Left renal cortex interstitium (tissue), 4 donors: ENCODE measurements around the gene PTPRK. TPM values are rescaled to one million over a fixed set of nuclear protein-coding genes. Genes with fewer than 3 reads are reported as not detected.
"Not testable (repeated sequence)": the region's sequence is repeated elsewhere in the genome, so short reads cannot be mapped to it uniquely, and the experiment has no call there.

Experiments
- DNase-seq, 4 donors: peaks; one replicate each; pipeline ENCODE4 v3.0.0-alpha.2; 2013; ENCODE audit warnings: low read depth in 4 of 4, low spot score in 2 of 4, missing footprints in 1 of 4
- polyA plus RNA-seq, 4 donors: library from polyadenylated mRNA; unstranded; fragments of 120-200 nt; gene quantifications; one replicate each; pipeline ENCODE4 v1.2.1, GENCODE V29; 2013; ENCODE audit not compliant: insufficient read length in 4 of 4

PTPRK gene
- polyA plus RNA-seq, 4 donors = 47.6 to 56.0 (median 49.7) TPM

- no peak for DNase-seq
Measured at GRCh38 chr6:127980996-127981395, 539.4 kb downstream of the PTPRK start.

DNA sequence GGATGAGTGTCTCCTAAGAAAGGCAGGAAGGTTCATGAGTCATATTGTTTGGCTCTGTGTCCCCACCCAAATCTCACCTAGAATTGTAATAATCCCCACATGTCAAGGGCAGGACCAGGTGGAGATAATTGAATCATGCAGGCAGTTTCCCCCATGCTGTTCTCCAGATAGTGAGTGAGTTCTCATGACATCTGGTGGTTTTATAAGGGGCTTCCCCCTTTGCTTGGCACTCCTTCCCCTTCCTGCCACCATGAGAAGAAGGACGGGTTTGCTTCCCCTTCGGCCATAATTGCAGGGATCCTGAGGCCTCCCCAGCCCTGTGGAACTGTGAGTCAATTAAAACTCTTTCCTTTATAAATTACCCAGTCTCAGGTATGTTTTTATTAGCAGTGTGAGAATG lies 542.2 kb downstream of the PTPRK start:
- not testable (repeated sequence) for DNase-seq

GRCh38 chr6:127976796-127977195 lies 543.6 kb downstream of the PTPRK start:
- no peak for DNase-seq

DNA sequence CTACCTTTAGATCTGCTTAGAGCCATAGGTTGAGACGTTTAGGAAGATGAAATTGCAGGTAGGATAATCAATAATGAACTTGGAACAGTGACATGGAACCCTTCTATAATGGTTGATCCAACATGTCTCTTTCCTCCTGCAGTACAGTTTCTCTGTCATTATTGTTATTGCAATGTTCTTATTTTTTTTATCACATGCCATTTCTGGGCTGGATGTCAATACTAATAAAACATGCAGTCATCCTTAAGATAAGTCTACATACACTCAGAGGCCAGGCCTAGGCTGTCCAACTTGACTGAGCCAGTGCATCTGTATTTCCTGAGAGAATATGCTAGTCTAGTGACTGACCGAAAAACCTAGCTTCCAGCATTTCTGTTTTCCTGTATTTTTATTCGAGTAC lies 544.3 kb downstream of the PTPRK start:
- no peak for DNase-seq

- no peak for DNase-seq
Measured at GRCh38 chr6:127972815-127973214, 547.6 kb downstream of the PTPRK start.

- DNase-seq = no peak
Measured at GRCh38 chr6:127971945-127972391, 548.4 kb downstream of the PTPRK start.

DNA sequence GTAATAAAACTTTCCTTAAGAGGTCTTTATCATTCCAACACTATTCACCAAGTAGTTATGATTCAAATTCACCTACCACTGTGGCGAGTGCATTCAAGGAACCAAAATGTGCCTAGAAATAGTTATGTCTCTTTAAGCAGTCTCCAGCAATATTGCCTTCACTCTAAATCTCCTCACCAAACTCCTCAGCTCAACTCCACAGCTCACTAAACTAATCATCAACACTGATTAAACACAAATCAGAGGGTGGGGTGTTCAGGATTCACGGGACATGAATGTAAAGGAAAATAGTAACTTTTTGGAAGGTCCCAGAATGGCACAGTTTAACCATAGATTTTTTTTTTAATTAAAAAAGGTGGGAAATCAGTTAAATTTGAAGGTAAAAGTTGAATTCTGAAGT lies 549.0 kb downstream of the PTPRK start:
- no peak for DNase-seq

DNA sequence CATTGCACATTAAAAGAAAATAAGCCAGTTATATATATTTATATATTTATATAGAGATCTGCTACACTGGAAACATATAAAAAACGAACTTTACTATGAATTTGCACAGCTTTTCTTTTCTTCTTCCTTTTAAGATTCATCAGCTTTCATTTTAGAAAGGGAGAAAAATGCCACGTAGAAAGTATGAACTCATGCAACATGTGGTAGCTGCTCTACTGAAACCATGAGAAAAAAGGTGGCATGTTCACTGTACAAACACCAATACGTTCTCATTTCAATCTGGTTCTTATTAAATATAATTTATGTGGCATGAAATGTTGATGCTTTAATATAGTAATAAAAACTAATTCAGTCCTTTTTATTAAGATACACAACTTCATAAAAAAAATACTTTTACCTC lies 550.7 kb downstream of the PTPRK start:
- no peak for DNase-seq

GRCh38 chr6:127968394-127968793 lies 552.0 kb downstream of the PTPRK start:
- DNase-seq = no peak

- no peak for DNase-seq
Measured at GRCh38 chr6:127967708-127968107, 552.7 kb downstream of the PTPRK start.

- DNase-seq = no peak
Measured at GRCh38 chr6:127966616-127967015, 553.8 kb downstream of the PTPRK start.

DNA sequence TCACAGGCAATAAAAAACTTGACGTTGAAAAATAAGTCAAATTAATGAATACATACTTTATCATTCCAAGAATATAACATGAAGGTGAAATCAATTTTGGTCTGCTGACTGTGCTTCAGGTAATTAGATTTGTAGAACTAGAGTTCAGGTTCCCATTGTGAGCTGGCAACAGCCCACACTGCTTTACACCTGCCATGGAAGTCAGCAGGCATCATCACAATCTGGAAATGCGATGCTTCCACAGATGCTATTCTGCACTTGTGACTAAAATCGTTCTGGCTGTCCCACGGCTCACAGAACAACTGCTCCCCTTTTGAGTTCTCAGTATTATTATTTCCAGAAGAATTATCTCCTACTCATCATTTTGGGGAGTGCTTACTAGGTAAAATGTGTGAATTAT lies 556.9 kb downstream of the PTPRK start:
- DNase-seq = no peak

DNA sequence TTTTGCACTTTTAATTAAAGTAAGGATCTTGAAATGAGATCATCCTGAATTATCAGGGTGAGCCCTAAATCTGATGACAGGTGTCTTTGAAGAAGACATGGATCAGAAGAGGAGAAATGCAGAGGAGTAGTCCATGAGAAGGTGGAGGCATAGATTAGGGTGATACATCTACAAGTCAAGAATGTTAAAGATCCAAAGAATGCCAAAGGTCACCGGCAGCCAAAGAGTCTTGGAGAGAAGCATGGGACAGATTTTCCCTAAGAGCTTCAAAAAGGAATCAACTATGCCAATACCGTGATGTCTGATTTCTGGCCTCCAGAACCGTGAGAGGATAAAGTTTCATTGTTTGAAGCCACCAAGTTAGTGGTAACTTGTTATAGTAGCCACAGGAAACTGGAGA lies 560.5 kb downstream of the PTPRK start:
- no peak for DNase-seq

- no peak for DNase-seq
Measured at GRCh38 chr6:127956956-127957355, 563.4 kb downstream of the PTPRK start.

DNA sequence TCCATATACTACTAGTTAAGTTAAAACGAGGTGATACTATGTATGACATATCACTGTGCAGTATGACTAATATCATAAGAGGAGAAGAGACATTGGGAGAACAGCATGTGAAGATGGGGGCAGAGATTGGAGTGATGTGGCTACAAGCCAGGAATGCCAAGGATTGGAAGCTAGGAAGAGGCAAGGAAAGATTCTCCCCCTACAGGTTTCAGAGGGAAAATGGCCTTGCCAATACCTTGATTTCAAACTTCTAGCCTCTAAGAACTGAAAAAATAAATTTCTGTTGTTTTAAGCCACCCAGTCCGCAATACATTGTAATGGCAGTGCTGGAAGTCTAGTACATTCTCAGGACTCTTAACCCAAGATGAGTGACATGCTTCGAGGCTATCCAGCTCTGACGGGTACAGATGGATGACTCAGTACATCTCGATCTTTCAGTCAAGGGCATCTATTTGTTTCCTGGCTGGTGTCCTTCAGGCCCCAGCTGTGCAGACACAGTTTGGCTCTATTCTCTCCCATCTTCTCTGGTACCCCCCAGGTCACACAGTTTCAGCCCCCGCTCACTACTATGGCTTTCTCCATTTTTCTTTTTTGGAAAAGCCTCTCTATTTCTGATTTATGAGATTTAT lies 564.0 kb downstream of the PTPRK start:
- DNase-seq = no peak

DNA sequence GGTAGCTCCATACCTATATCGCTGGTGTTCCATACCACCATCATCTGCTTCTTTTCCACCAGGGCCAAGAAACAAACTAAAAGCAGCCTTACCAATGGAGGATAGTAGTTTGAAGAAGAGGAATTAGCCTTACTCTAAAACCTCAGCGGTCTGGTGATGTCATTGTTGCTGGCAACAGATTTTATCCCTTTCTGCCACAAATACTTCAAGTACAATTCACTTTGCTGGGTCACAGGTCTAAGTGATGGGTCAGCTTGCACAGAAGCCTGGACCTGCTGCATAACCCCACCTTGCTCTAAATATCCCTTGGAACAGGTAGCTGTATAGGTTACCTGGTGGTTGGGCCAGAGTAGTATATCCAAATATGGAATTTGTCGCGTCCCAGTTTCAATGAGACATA lies 566.3 kb downstream of the PTPRK start:
- no peak for DNase-seq

DNA sequence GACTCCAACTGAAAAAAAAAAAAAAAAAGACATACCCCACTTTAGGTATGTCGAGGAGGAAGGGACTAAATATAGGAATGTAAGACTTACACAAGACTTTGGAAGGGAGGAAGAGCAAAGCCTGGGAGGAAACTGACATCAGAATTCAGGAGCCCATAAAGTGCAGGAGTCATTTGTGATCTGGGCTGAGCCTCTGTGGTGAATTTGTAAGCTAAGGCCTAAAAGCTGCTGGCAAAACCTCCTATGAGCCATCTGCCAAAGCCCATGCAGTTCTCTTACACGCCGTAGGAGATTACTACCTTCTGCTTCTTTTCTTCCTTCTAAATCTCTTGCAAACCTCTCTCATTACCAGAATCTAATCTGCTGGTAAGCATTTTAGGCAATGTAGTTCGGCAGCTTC lies 567.6 kb downstream of the PTPRK start:
- DNase-seq = no peak

DNA sequence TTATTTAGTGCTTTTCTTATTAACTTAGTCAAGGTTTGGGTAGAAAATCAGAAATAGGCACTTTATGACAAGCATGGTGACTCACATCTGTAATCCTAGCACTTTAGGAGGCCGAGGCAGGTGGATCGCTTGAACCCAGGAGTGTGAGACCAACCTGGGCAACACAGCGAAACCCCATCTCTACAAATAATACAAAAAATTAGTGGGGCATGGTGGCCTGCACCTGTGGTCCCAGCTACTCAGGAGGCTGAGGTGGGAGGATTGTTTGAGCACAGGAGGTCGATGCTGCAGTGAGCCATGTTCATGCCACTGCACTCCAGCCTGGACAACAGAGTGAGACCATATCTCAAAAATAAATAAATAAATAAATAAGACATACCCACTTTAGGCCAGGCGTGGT lies 568.2 kb downstream of the PTPRK start:
- no peak for DNase-seq

DNA sequence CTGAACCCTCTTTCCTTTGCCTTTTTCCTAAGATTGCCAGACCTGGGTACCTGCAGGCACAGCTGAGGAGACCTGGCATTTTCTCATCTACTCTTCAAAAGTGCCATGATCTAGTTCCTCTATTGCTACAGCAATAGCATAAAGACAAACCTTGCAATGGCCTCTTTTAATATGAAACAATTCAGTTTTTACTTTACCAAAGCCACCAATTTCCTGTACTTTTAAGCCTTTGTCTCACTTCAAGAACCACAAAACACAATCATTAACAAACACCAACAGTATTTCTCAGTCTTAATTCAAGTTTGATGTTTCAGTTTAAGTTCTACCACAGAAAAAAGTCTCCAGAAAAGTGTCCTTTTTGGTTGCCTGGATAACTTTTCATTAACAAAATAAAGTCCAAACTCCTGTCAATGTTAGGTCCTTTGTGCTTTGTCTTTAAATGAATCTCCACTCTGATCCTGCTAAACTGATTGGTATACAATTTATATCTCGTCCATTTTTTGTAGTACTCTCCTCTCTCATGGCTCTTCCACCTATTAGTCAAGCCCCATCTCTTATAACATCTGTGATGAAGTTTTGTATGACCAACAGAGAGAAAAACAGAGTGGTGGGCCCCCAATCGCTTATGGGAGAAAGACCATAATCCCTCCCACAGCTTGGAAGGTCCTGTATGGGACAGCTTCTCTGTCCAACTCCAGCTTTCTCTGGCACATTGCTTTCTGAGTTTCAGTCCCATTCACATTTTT lies 569.1 kb downstream of the PTPRK start:
- no peak for DNase-seq

GRCh38 chr6:127950566-127951145 lies 569.7 kb downstream of the PTPRK start:
- no peak for DNase-seq

- DNase-seq = no peak
Measured at GRCh38 chr6:127949251-127949650, 571.1 kb downstream of the PTPRK start.

DNA sequence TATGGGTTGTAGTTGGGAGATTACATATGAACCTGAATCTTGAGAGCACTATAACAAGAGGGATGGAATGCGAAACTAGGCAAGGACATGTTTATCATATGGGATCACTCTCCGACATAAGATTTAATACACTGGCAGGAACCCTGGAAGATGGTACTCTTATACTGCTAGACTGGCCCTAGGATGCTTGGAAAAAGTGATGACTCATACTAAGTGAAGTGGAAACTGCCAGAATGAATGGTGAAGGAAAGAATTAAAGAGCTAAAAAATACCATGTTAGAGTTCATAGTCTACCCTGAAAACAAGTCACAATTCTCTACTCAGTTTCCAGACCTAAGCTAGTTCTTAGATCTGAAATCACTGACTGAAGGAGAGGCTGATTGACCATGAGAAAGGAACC lies 574.0 kb downstream of the PTPRK start:
- no peak for DNase-seq
